ENCODE data around the gene ALDH7A1. TPM values are rescaled to one million over a fixed set of nuclear protein-coding genes. Genes with fewer than 3 reads are reported as not detected.
"Not testable (repeated sequence)": the region's sequence is repeated elsewhere in the genome, so short reads cannot be mapped to it uniquely, and the experiment has no call there.

The ALDH7A1 gene
- 75.3 TPM for polyA plus RNA-seq (2013, experiment 1 of 2; ENCODE audit: insufficient read length)
- 76.1 TPM for polyA plus RNA-seq (2013, experiment 2 of 2; ENCODE audit: insufficient read length)

DNA sequence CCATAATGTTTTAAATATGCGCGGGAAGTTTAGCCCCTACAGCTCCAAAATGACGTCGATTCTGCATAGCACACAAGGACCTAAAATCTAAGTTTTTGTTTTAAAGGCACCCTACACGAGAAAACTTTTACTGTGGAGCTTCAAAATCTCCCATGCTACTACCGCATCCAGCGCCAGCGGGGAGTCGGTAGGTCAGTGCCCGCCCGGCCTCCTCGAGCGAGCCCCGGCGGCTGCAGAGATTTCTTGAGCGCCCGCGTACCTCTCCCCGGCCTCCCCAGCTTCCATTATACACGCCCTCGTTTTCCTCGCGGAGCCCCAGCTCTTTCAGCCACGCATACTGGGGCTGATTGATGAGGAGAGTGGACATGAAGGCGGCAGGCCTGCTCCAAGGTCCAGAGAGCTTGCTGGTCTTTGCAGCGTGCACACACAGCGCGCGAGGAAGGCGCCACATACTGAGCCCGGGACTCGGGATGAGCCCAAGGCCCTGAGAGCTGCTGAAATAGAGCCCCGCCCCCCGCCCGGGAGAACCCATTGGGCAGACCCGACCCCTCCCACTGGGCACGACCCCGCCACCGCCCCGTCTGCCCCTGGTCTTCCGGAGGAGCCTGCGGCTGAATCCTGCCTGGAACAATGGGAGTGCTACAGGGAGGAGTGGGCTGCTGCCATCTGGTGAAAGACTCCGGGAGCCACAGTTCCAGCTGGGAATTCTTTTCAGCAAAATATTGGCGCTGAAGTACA, at the start of gene ALDH7A1:
Gene ALDH7A1 (minus strand): TSS at position 472 of the 738 bp plus-strand sequence. CDS start 21 bp downstream, at position 451.
- peak; percentile 97 for DNase-seq

DNA sequence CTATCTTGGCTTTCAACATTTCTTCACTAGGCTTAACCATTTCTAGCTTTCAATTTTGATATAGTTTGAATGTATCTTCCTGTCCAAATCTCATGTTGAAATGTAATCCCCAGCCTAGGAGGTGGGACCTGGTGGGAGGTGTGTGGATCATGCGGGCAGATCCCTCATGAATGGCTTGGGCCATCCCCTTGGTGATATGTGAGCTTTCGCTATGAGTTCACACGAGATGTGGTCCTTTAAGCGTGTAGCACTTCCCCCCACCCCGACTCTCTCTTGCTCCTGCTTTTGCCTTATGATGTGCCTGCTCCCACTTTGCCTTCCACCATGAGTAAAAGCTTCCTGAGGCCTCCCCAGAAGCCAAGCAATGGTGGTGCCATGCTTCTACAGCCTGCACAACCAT, 46.4 kb upstream of the ALDH7A1 start:
- no peak for DNase-seq

- DNase-seq = no peak
Observed at GRCh38 chr5:126640866-126641265, 45.8 kb upstream of the ALDH7A1 start.

GRCh38 chr5:126636956-126637355, 41.9 kb upstream of the ALDH7A1 start:
- no peak for DNase-seq

- DNase-seq = no peak
Observed at GRCh38 chr5:126635585-126635984, 40.6 kb upstream of the ALDH7A1 start.

- DNase-seq = no peak
Observed at GRCh38 chr5:126633552-126633951, 38.5 kb upstream of the ALDH7A1 start.

- no peak for DNase-seq
Observed at GRCh38 chr5:126631920-126632319, 36.9 kb upstream of the ALDH7A1 start.

- DNase-seq = no peak
Observed at GRCh38 chr5:126628102-126628501, 33.1 kb upstream of the ALDH7A1 start.

GRCh38 chr5:126624534-126624933, 29.5 kb upstream of the ALDH7A1 start:
- peak; percentile 94 for DNase-seq

DNA sequence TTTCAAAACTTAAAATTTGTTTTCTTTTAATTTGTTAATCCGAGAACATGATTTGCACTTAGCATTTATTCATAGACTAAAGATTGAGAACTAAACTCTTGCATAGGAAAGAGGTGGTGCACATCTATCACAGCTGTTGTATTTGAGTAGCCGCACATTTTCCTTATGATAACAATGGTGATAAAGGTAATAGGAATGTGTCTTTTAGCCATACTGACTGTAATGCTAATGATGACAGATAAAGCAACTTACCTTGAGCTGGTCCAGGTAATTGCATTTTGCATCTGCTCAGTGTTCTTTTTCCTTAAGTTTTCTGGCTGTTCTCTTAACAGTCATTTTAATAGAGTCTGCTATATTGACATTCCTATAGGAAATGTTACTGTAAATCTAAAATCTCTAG, 24.8 kb upstream of the ALDH7A1 start:
- no peak for DNase-seq

DNA sequence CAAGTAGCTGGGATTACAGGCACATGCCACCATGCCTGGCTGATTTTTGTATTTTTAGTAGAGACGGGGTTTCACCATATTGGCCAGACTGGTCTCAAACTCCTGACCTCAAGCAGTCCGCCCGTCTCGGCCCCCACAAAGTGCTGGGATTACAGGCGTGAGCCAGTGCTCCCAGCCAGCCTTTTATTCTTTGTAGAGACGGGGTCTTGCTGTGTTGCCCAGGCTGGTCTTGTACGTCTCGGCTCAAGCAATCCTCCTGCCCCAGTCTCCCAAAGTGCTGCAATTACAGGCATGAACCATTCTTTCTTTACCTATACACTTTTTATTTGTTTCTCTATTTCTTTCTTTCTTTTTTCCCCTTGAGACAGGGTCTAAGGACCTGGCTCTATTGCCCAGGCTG, 22.6 kb upstream of the ALDH7A1 start:
- DNase-seq = not testable (repeated sequence)

- no peak for DNase-seq
Observed at GRCh38 chr5:126615286-126615685, 20.3 kb upstream of the ALDH7A1 start.

GRCh38 chr5:126613941-126614592, 19.0 kb upstream of the ALDH7A1 start:
- DNase-seq = no peak

GRCh38 chr5:126610616-126611015, 15.6 kb upstream of the ALDH7A1 start:
- no peak for DNase-seq

GRCh38 chr5:126610160-126610559, 15.1 kb upstream of the ALDH7A1 start:
- DNase-seq = no peak

- no peak for DNase-seq
Observed at GRCh38 chr5:126605525-126605924, 10.5 kb upstream of the ALDH7A1 start.

- no peak for DNase-seq
Observed at GRCh38 chr5:126603402-126603991, 8.5 kb upstream of the ALDH7A1 start.

GRCh38 chr5:126600631-126601511, 5.9 kb upstream of the ALDH7A1 start, which contains the start of gene PHAX:
Gene PHAX (plus strand): TSS chr5:126600947. CDS start chr5:126600963, 16 bp downstream.
- peak; percentile 82 for DNase-seq

GRCh38 chr5:126599971-126600630, 5.1 kb upstream of the ALDH7A1 start:
- not testable (repeated sequence) for DNase-seq

DNA sequence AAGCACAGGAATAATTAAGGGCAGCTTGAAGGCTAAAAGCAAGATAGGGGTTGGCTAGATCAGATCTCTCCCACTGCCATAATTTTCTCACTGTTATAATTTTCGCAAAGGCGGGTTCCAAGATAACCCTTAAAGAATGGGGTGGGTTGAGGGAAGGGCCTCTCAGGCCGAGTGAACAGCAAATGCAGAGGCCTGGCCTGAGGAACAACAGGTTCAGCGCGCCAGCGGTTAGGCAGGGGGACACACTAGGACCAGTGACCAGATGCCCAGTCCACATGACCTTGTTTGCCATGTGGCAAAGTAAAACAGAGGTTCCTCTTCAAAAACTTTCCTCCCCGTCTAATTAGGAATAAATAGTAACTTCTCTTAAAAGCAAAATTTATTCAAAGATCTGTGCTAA, 4.5 kb upstream of the ALDH7A1 start:
- no peak for DNase-seq

DNA sequence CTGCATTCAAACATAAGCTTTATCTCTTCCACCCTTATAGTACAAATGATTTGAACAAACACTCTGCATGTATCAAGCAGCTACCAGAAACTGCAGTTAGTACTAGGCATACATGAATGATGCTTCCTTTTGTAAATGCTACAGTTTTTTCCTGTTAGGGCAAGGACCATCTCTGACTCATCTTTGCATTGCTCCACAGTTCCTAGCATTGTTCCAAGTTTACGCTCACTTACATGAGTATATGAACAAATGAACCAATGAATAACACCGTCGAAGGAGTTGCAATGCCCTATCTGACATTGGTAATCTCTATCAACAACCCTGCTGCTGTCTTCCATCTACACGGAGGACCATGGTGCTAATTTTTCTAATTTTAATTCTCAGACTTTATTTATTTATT, 2.1 kb upstream of the ALDH7A1 start:
- DNase-seq = peak; percentile 36

All from fibroblast of skin of back (primary cell).